C4-2B (cell line): ENCODE measurements around the gene PHACTR1.
A peak's percentile ranks its signal among the peaks of the same experiment; 100 is the strongest.

Experiments
- CTCF ChIP-seq: fragments of 450-650 bp; conservative IDR thresholded peaks from 2 replicates; pipeline ENCODE4 v1.5.1; 2017; ENCODE audit warnings: mild to moderate bottlenecking
- ZFX ChIP-seq: fragments of 450-650 bp; IDR thresholded peaks from 2 replicates; pipeline ENCODE4 v1.6.1; 2017

DNA sequence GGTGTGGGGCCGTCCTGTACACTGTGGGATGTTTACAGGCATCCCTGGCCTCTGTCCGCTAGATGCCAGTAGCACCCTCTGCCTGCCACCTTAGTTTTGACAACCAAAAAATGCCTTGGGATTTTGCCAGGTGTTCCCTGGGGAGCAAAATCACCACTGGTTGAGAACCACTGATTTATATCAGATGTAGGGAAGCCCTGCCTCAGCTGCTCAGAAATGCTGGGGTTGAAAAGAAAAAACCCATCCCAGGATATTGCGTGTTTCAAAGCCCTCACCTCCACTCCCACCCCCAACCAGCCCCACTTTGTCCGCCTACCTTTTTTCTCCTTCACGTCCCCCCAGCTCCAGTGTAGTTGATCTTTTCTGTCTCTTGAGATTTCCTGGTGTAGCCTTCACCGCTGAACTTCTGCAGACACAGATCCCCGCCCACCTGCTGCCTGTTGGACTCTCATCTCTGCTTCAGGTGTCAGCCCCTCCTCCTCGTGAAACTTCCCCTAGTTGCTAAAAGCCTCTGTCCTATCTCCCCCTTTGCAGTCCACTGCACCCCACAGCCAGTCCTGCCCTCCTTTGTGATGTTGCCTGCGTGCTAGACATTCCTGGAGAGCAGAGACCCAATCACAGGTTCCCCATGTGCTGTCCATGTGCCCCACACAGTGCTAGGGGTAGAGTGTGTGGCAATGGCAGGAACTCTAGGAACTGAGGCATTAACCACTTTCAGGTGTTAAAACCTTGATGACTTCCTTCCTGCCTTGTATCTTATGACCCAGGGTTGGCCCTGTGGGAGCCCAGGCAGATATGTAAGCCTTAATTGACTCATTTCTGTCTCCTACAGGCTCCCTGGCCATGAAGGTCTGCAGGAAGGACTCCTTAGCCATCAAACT lies 512.9 kb downstream of the PHACTR1 start:
- TF ChIP-seq CTCF (peak; percentile 63), ZFX (no peak)
